NCI-H446 treated with DMSO at 0.1 percent for 48 hours (cell line): ENCODE results near the gene NDRG3.
"Not testable (repeated sequence)": the region's sequence is repeated elsewhere in the genome, so short reads cannot be mapped to it uniquely, and the experiment has no call there.

Experiments
- DNase-seq: peaks from one replicate; lab custom pipeline; 2025; lab: John Stamatoyannopoulos, UW

NDRG3 gene

GRCh38 chr20:36644032-36644705 is 101.7 kb downstream of the NDRG3 start:
- no peak for DNase-seq

GRCh38 chr20:36642136-36642535 is 103.8 kb downstream of the NDRG3 start:
- DNase-seq: no peak

- no peak for DNase-seq
Observed at GRCh38 chr20:36641506-36641843, 104.4 kb downstream of the NDRG3 start.

GRCh38 chr20:36638876-36639400 is 107.0 kb downstream of the NDRG3 start:
- DNase-seq: not testable (repeated sequence)

DNA sequence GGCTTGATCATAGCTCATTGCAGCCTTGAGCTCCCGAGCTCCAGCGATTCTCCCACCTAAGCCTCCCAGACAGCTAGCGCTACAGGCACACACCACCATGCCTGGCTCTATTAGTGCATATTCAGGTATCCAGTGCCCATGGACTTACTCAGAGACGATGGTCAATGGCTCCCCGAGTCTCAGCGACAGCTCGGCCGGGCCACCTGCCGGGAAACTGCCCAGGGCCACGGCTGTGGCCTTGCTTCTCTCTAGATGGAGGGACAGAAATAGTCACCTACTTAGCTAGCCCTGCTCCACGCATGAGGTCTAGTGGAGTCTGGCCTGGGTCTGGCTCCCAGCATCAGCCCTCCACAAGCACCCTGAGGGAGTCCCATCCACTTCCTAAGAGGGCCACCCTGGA is 111.5 kb downstream of the NDRG3 start:
- no peak for DNase-seq

GRCh38 chr20:36633285-36633772 is 112.6 kb downstream of the NDRG3 start:
- DNase-seq: no peak

DNA sequence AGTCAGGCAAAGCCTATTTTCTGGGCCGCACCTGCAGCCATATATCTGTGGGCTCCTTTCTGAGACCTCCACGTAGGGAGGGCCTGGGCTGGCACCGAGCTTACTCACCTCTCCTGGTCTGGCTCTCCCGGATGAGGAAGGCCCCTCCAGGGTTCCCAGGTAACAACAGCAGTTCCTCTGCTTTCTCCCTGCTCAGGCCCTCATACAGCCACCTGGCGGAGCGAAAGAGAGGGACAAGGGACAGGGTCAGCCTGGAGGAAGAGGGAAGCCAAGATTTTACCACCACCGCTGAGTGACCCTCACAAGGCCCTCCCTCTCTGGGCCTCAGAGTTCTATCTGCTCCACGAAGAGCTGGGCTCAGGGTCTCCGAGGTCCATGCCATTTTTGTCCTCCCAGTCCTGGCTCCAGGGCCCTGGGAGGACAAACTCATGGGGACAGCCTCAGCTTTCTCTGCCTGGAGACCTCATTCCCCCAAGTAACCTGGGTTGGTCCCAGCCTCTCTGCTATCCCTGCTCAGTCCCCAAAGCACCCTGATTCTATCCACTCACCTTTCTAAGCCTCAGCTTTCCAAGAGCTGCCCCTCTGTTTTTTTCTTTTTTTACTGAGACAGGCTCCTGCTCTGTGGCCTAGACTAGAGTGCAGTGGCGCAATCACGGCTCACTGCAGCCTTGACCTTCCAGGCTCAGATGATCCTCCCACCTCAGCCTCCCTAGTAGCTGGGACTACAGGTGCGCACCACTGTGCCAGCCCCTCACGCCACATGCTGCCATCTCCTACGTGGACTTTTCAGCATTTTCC is 113.2 kb downstream of the NDRG3 start:
- DNase-seq: no peak

DNA sequence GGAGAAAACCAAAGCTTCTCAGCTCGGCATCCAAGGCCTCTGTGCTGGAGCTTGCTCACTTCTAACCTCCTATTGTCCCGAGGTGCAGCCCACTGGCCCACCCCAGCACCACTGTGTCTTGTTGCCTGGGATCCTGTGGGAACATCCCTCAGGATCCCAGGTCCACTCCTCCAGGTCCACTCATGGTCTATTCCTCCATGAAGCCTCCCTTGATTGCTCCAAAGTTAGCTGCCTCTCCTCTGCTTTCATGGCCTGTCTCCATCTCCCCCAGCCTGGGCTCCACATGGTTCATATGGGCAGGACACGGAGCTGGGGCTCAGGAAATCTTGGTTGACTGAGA is 113.8 kb downstream of the NDRG3 start:
- DNase-seq: no peak

GRCh38 chr20:36631646-36632045 is 114.2 kb downstream of the NDRG3 start:
- no peak for DNase-seq

DNA sequence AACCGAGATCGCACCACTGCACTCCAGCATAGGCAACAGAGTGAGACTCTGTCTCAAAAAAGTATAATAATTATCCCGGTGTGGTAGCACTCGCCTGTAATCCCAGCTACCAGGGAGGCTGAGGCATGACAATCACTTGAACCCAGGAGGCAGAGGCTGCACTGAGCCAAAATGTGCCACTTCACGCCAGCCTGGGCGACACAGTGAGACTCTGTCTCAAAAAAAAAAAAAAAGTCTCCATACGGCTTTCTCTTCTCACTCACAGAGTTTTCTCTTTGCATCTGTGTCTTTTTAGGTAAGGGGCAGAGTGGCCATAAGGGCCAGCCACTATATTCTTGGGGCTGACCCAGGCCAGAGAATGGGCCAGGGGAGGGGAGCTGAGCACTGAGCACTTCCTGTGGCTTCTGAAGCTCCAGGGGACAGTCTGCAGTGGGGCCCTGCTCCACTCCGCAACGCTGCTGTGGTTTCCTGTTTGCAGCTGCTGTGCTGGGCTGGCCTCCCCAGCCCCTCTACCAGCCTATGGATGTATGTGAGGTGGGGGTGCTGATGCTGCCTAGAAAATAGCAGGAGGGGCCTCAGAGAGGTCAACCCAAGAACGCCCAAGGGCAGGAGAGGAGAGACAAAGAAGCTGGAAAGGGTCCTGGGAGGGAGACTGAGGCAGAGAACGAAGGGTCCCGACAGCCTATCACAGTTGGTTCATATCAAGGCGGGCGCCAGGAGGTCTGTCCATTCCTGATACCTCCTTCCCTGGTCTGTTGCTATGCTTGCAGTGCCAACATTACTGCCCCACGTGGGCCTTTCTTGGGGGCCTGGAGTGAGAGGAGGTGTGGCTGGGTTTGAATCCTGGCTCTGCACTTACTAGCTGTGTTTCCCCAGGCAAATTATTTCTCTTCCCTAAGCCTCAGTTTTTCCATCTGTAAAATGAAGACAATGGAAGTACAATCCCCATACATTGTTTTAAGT is 115.9 kb downstream of the NDRG3 start:
- no peak for DNase-seq

DNA sequence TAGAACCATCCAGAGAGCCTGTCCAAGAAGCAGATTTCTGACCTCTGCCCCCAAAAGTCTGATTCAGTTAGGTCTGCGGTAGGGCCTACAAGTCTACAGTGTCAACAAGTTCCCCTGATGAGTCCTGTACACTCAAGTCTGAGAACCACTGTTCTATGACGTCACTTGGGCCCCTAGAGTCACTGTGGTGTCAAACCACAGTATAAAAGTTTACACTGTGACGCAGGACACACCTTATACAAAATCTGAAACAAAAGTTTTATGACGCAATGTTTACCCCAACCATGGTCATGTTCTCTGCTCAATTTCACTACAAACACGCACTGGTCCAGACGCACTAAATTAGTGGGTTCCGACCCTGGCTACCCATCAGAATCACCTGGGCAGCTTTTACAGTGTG is 117.8 kb downstream of the NDRG3 start:
- no peak for DNase-seq

GRCh38 chr20:36624944-36625324 is 121.0 kb downstream of the NDRG3 start:
- DNase-seq: no peak

GRCh38 chr20:36624068-36624943 is 121.6 kb downstream of the NDRG3 start:
- no peak for DNase-seq

DNA sequence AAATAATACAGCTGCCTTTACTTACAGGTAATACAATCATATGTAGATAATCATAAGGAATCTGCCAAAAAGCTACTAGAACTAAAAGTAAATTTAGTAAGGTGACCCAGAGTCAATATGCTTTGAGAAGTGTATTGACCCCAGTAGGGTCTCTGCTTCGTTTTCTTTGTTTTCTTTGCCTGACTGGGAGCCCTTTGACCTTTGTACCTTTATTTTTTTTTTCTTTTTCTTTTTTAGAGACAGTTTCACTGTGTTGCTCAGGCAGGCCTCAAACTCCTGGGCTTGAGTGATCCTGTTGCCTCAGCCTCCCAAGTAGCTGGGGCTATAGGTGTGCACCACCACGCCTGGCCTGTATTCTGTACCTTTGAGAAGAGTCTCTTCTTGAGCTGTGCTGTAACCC is 122.4 kb downstream of the NDRG3 start:
- no peak for DNase-seq

GRCh38 chr20:36620917-36621316 is 125.0 kb downstream of the NDRG3 start:
- no peak for DNase-seq

GRCh38 chr20:36614781-36615557 is 130.9 kb downstream of the NDRG3 start:
- no peak for DNase-seq

DNA sequence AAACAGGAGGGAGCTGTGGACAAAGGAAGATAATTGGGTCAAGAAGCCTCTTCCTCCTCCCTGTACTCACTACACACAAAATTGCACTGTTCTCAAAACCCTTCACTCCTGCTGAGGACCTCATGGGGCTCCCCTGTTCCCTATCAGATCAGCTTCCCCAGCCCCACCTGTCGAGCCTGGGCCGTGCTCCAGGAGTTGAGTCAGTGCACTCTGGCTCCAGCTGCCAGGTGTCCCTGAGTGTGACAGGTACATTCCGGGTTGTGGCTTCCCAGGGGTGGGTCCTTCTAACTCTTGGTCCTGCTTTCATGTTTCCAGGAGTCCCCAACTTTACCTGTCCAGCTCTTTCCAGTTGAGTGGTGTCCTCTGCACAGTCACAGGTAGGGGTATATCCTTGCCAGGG is 131.9 kb downstream of the NDRG3 start:
- no peak for DNase-seq

GRCh38 chr20:36611625-36612024 is 134.3 kb downstream of the NDRG3 start:
- no peak for DNase-seq

DNA sequence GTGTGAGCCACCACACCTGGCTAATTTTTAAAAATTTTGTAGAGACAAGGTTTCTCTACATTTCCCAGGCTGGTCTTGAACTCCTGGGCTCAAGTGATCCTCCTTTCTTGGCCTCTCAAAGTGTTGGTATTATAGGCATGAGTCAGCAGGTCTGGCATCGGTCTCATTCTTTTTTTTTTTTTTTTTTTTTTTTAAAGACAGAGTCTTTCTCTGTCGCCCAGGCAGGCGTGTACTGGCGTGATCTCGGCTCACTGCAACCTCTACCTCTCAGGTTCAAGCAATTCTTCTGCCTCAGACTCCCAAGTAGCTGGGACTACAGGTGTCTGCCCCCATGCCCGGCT is 137.5 kb downstream of the NDRG3 start:
- not testable (repeated sequence) for DNase-seq

GRCh38 chr20:36607586-36608387 is 138.1 kb downstream of the NDRG3 start:
- no peak for DNase-seq
